Measurements from ENCODE around the gene TMEM233. TPM values are rescaled to one million over a fixed set of nuclear protein-coding genes. Genes with fewer than 3 reads are reported as not detected.

The TMEM233 gene
- polyA plus RNA-seq, 1 donor from 2014 or later: not detected

- no peaks in the 10 kb centered on the region for H4K20me1 ChIP-seq (ENCODE audit: insufficient read depth)
- no peaks in the 10 kb centered on the region for H3F3A ChIP-seq (ENCODE audit: insufficient read depth, low read length, poor library complexity, severe bottlenecking)
- no peak overlapping the region for H3K4me2 ChIP-seq (ENCODE audit: low read length)
- H3K36me3 ChIP-seq (ENCODE audit: insufficient read depth, low read length): no peaks in the 10 kb centered on the region
- H3K9me3 ChIP-seq (ENCODE audit: low read length): no peaks in the 10 kb centered on the region
- H3K79me2 ChIP-seq (replicated peaks; ENCODE audit: insufficient read depth, low read length): no peaks in the 10 kb centered on the region
- no peak overlapping the region for H3K4me3 ChIP-seq (ENCODE audit: low read length)
- H3K9ac ChIP-seq (ENCODE audit: low read length): no peak overlapping the region
- no peaks in the 10 kb centered on the region for H3K27me3 ChIP-seq (ENCODE audit: insufficient read depth, low read depth, low read length)
- no peak for TF ChIP-seq RAD21 (conservative IDR thresholded peaks at IDR 0.05)
- TF ChIP-seq EZH2 (IDR thresholded peaks at IDR 0.05; ENCODE audit: borderline replicate concordance, insufficient read depth, low read length, poor library complexity, severe bottlenecking): no peak
- no peak for TF ChIP-seq CTCF (IDR thresholded peaks at IDR 0.05; ENCODE audit: poor library complexity, severe bottlenecking)
- TF ChIP-seq POLR2AphosphoS5 (IDR thresholded peaks at IDR 0.05): no peak
- TF ChIP-seq SMC3 (conservative IDR thresholded peaks at IDR 0.05; ENCODE audit: poor library complexity): no peak
- TF ChIP-seq MXI1 (conservative IDR thresholded peaks at IDR 0.05; ENCODE audit: poor library complexity, severe bottlenecking): no peak
- TF ChIP-seq TAF1 (IDR thresholded peaks at IDR 0.05; ENCODE audit: low read depth): no peak
- TF ChIP-seq REST (IDR thresholded peaks at IDR 0.05; ENCODE audit: borderline replicate concordance): no peak
- TF ChIP-seq EP300 (conservative IDR thresholded peaks at IDR 0.05; ENCODE audit: poor library complexity, severe bottlenecking): no peak
- no peak overlapping the region for H2AFZ ChIP-seq (ENCODE audit: low read depth, low read length)
- no peaks in the 10 kb centered on the region for H3K9me2 ChIP-seq (ENCODE audit: insufficient read depth, low read length)
- H3K27ac ChIP-seq (ENCODE audit: low read length): no peak overlapping the region
Measured at GRCh38 chr12:119576118-119576810, 17.3 kb upstream of the TMEM233 start.

GRCh38 chr12:119576915-119577314 is 16.7 kb upstream of the TMEM233 start:
- no peaks in the 10 kb centered on the region for H3K27me3 ChIP-seq (ENCODE audit: insufficient read depth, low read depth, low read length)
- H3K36me3 ChIP-seq (ENCODE audit: insufficient read depth, low read length): no peaks in the 10 kb centered on the region
- no peak overlapping the region for H3K27ac ChIP-seq (ENCODE audit: low read length)

More at GRCh38 chr12:119576915-119577314, 16.7 kb upstream of the TMEM233 start:
- H3K9ac ChIP-seq (ENCODE audit: low read length): no peak overlapping the region
- H3K9me3 ChIP-seq (ENCODE audit: low read length): no peaks in the 10 kb centered on the region
- no peak overlapping the region for H3K4me2 ChIP-seq (ENCODE audit: low read length)
- no peak for TF ChIP-seq SMC3 (conservative IDR thresholded peaks at IDR 0.05; ENCODE audit: poor library complexity)
- TF ChIP-seq REST (IDR thresholded peaks at IDR 0.05; ENCODE audit: borderline replicate concordance): no peak
- no peak for TF ChIP-seq EZH2 (IDR thresholded peaks at IDR 0.05; ENCODE audit: borderline replicate concordance, insufficient read depth, low read length, poor library complexity, severe bottlenecking)
- no peak for TF ChIP-seq CTCF (IDR thresholded peaks at IDR 0.05; ENCODE audit: poor library complexity, severe bottlenecking)
- no peak for TF ChIP-seq EP300 (conservative IDR thresholded peaks at IDR 0.05; ENCODE audit: poor library complexity, severe bottlenecking)
- TF ChIP-seq MXI1 (conservative IDR thresholded peaks at IDR 0.05; ENCODE audit: poor library complexity, severe bottlenecking): no peak
- no peak for TF ChIP-seq POLR2AphosphoS5 (IDR thresholded peaks at IDR 0.05)
- no peak for TF ChIP-seq TAF1 (IDR thresholded peaks at IDR 0.05; ENCODE audit: low read depth)
- TF ChIP-seq RAD21 (conservative IDR thresholded peaks at IDR 0.05): no peak
- no peak overlapping the region for H2AFZ ChIP-seq (ENCODE audit: low read depth, low read length)
- no peaks in the 10 kb centered on the region for H4K20me1 ChIP-seq (ENCODE audit: insufficient read depth)
- H3F3A ChIP-seq (ENCODE audit: insufficient read depth, low read length, poor library complexity, severe bottlenecking): no peaks in the 10 kb centered on the region
- H3K4me3 ChIP-seq (ENCODE audit: low read length): no peak overlapping the region
- no peaks in the 10 kb centered on the region for H3K79me2 ChIP-seq (replicated peaks; ENCODE audit: insufficient read depth, low read length)
- no peaks in the 10 kb centered on the region for H3K9me2 ChIP-seq (ENCODE audit: insufficient read depth, low read length)
